ENCODE measurements around the gene PRR5L.

PRR5L gene

DNA sequence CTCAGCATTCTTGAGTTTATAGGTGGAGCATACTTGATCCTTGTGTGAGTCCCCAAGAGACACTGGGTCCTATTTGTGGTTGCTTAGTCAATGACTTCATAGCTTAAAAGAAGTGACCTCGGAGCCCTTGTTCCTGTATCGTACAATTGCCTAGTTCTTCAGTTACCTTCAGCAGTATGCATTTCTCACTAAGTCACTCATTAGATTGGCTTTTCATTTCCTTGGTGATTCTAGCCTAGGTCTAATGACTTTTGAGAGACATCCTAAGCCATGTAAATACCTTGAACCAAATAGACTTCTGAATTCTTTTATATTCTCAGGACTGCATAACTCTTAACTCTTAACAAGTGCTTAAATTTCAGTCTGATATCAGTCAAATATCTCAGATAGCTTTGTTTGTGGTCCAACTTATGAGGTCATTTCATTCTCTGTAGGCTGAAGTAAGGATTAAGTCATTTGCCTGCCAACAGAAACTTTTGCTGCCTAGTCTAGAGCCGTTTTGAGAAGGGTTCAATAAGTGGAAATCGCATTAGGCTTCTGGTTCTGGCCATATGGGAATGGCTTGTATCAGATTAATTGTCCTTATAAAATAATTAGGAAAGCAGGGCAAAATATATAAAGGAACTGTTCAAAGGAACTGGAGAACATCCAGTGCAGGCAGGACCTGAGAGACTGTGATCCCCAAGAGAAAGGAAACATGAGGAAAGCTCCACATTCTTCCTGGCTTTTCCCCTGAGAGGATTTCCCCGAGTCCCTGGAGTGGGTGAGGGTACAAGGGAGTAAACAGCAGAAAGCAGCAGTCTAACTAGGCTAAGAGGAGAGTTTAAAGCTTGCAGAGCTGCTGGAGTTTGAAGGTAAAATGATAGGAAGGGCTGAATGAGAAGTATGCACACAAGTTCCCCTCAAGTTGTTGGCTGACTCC is 174.1 kb downstream of the PRR5L start:
- Histone ChIP-seq H3K27me3 (ENCODE audit: control insufficient read depth, insufficient read depth, low read length) (no peaks in the 10 kb centered on the region), H3K4me1 (no peaks in the 10 kb centered on the region), H2AFZ (no peak overlapping the region), H3K27ac (no peak overlapping the region), H3K36me3 (ENCODE audit: control insufficient read depth, insufficient read depth, low read length) (no peaks in the 10 kb centered on the region), H3K4me3 (ENCODE audit: low read depth, low read length) (no peak overlapping the region), H3K9ac (no peak overlapping the region), H3K9me3 (ENCODE audit: control insufficient read depth, low read length) (no peaks in the 10 kb centered on the region), H3K4me2 (ENCODE audit: low read length) (no peak overlapping the region), H3K79me2 (no peaks in the 10 kb centered on the region)
- TF ChIP-seq, protein P1, sequence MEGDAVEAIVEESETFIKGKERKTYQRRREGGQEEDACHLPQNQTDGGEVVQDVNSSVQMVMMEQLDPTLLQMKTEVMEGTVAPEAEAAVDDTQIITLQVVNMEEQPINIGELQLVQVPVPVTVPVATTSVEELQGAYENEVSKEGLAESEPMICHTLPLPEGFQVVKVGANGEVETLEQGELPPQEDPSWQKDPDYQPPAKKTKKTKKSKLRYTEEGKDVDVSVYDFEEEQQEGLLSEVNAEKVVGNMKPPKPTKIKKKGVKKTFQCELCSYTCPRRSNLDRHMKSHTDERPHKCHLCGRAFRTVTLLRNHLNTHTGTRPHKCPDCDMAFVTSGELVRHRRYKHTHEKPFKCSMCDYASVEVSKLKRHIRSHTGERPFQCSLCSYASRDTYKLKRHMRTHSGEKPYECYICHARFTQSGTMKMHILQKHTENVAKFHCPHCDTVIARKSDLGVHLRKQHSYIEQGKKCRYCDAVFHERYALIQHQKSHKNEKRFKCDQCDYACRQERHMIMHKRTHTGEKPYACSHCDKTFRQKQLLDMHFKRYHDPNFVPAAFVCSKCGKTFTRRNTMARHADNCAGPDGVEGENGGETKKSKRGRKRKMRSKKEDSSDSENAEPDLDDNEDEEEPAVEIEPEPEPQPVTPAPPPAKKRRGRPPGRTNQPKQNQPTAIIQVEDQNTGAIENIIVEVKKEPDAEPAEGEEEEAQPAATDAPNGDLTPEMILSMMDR (IDR thresholded peaks at IDR 0.05), result no peak

DNA sequence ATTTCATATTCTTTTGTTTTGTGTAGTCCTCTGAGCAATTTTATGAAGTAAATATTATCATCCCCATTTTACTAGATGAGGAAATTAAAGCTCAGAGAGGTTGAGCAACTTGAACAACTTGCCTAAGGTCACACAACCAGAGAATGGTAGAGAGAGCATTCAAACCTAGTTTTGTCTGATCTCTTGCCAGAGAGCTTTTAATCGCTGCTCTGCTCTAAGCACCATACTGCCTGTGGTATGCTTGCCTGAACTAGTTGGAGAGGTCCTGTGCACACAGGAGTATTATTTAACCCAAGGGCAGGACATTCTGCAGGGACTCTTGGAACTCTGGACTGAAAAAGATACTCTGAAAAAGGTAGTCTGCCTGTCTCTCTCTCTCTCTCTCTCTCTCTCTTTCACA is 175.5 kb downstream of the PRR5L start:
- Histone ChIP-seq H3K27me3 (ENCODE audit: control insufficient read depth, insufficient read depth, low read length) (no peaks in the 10 kb centered on the region), H3K4me3 (ENCODE audit: low read depth, low read length) (no peak overlapping the region), H3K9me3 (ENCODE audit: control insufficient read depth, low read length) (no peaks in the 10 kb centered on the region), H3K36me3 (ENCODE audit: control insufficient read depth, insufficient read depth, low read length) (no peaks in the 10 kb centered on the region), H3K4me2 (ENCODE audit: low read length) (no peak overlapping the region), H3K79me2 (no peaks in the 10 kb centered on the region), H3K4me1 (no peaks in the 10 kb centered on the region), H3K27ac (no peak overlapping the region), H3K9ac (no peak overlapping the region), H2AFZ (no peak overlapping the region)
- TF ChIP-seq, protein P1 (IDR thresholded peaks at IDR 0.05), result no peak

DNA sequence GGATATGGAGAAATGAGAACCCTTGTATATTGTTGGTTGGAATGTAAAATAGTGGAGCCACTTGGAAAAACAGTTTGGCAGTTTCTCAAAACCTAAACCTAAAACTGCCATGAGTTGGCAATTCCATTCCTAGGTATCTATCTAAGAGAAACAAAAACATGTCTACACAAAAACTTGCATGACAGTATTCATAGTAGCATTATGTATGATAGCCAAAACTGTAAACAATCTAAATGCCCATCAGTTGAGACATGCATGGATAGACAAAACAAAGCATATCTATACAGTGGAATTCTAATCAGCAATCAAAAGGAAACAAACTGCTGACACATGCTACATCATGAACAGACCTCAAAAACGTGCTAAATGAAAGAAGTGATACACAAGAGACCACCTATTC is 179.1 kb downstream of the PRR5L start:
- TF ChIP-seq, protein P1 (IDR thresholded peaks at IDR 0.05), result no peak
- Histone ChIP-seq H3K27me3 (ENCODE audit: control insufficient read depth, insufficient read depth, low read length) (no peaks in the 10 kb centered on the region), H3K36me3 (ENCODE audit: control insufficient read depth, insufficient read depth, low read length) (no peaks in the 10 kb centered on the region), H3K9ac (no peak overlapping the region), H3K4me1 (no peaks in the 10 kb centered on the region), H3K4me3 (ENCODE audit: low read depth, low read length) (no peak overlapping the region), H3K27ac (no peak overlapping the region), H3K4me2 (ENCODE audit: low read length) (no peak overlapping the region), H2AFZ (no peak overlapping the region), H3K79me2 (no peaks in the 10 kb centered on the region), H3K9me3 (ENCODE audit: control insufficient read depth, low read length) (no peaks in the 10 kb centered on the region)

DNA sequence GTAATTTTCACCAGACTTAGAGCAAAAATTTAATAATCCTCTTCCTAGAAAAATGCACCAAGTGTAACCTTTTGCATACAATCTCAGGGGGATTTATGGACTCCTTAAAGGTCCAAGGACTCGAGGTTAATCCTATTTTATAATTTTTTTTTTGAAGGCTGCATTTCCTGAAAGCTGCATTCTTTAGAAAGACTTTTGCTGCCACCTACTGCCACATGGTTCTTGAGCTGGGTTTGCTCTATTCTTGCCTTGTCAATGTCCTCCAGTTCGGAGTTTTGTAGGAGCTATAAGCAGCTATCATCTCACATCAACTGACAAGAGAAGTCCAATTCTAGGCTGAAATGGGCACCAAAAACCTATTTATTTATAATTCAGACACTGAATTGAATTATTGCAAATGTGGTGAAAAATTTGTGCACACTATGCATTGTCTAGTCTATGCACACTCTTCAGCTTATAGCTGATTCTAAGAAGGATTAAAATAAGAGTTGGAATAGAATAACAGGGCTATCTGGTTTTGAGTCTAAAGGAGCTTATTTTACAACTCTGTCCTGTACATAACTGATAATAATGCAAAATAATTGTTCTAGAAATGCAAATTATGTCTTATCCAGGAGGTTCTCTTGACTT is 182.7 kb downstream of the PRR5L start:
- Histone ChIP-seq H2AFZ (no peak overlapping the region), H3K4me2 (ENCODE audit: low read length) (no peak overlapping the region), H3K4me3 (ENCODE audit: low read depth, low read length) (no peak overlapping the region), H3K9me3 (ENCODE audit: control insufficient read depth, low read length) (no peaks in the 10 kb centered on the region), H3K9ac (no peak overlapping the region), H3K4me1 (no peaks in the 10 kb centered on the region), H3K27me3 (ENCODE audit: control insufficient read depth, insufficient read depth, low read length) (no peaks in the 10 kb centered on the region), H3K36me3 (ENCODE audit: control insufficient read depth, insufficient read depth, low read length) (no peaks in the 10 kb centered on the region), H3K27ac (no peak overlapping the region), H3K79me2 (no peaks in the 10 kb centered on the region)
- TF ChIP-seq, protein P1 (IDR thresholded peaks at IDR 0.05), result peak; percentile 34
